AG09309 (cell line): ENCODE results near the gene CORIN.

Experiments used
- DNase-seq: peaks from one replicate; pipeline ENCODE4 v3.0.0-alpha.2; 2010; ENCODE audit warnings: low read depth
- H3K4me3 ChIP-seq: 2 replicates; pipeline ENCODE4 v1.5.1; 2011; ENCODE audit warnings: mild to moderate bottlenecking, low read depth, low read length, moderate library complexity; ENCODE audit not compliant: control insufficient read depth
- TF ChIP-seq, protein P1 (sequence below): IDR thresholded peaks from 2 replicates; pipeline ENCODE4 v1.5.1; 2011; ENCODE audit warnings: mild to moderate bottlenecking, low read depth, low read length, inconsistent platforms; ENCODE audit not compliant: insufficient read depth, control insufficient read depth; ENCODE audit errors: missing control alignments

CORIN gene

GRCh38 chr4:47621181-47621580 lies 216.7 kb downstream of the CORIN start:
- no peak overlapping the region for H3K4me3 ChIP-seq
- TF ChIP-seq, protein P1, sequence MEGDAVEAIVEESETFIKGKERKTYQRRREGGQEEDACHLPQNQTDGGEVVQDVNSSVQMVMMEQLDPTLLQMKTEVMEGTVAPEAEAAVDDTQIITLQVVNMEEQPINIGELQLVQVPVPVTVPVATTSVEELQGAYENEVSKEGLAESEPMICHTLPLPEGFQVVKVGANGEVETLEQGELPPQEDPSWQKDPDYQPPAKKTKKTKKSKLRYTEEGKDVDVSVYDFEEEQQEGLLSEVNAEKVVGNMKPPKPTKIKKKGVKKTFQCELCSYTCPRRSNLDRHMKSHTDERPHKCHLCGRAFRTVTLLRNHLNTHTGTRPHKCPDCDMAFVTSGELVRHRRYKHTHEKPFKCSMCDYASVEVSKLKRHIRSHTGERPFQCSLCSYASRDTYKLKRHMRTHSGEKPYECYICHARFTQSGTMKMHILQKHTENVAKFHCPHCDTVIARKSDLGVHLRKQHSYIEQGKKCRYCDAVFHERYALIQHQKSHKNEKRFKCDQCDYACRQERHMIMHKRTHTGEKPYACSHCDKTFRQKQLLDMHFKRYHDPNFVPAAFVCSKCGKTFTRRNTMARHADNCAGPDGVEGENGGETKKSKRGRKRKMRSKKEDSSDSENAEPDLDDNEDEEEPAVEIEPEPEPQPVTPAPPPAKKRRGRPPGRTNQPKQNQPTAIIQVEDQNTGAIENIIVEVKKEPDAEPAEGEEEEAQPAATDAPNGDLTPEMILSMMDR = no peak
- DNase-seq = no peak

- DNase-seq = no peak
- no peak overlapping the region for H3K4me3 ChIP-seq
- TF ChIP-seq, protein P1 = no peak
Observed at GRCh38 chr4:47619691-47620090, 218.2 kb downstream of the CORIN start.

- TF ChIP-seq, protein P1 = no peak
- H3K4me3 ChIP-seq = no peak overlapping the region
- no peak for DNase-seq
Observed at GRCh38 chr4:47617607-47618006, 220.3 kb downstream of the CORIN start.

GRCh38 chr4:47615385-47615784 lies 222.5 kb downstream of the CORIN start:
- no peak for DNase-seq
- H3K4me3 ChIP-seq = no peak overlapping the region
- TF ChIP-seq, protein P1 = no peak

DNA sequence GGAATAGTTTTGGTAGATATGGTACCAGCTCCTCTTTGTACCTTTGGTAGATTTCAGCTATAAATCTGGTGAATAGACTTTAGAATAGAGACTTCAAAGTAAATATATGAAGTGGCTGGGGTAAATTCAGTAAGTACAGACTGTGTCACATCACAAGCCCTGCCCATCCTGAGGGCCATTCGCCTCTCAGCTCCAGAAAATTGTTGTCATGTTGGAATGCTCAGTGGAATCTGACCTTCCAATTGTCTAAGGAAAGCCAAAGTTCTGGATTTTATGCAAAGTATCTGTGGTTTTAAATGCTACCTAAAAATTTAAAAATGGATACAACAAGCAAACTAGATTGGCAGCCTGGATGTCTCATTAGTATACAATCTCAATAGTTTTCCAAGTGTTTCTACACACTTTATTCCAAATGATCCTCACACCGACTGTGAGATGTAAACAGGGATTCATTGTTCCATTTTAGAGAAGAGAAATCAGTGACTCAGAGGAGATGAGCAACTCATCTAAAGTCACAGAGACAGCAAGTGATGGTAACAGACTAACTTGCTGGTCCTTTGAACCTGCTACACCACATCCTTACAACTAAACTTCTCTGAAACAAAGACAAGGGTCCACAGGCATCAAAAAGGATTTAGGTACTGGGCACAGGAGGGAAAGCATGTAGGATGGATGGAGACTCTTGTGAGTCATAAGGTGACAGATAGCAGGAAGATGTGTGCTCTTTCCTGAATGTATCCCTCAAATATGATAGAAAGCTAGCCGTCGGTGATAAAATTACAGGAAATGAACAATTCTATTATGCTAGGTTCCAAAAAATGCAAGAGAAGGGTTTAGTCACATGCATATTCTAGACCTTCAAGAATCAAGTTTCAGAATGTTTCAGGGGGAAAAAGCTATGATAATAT lies 225.5 kb downstream of the CORIN start:
- no peak for DNase-seq
- H3K4me3 ChIP-seq = no peak overlapping the region
- TF ChIP-seq, protein P1 = no peak

- H3K4me3 ChIP-seq = no peak overlapping the region
- DNase-seq = no peak
- TF ChIP-seq, protein P1 = no peak
Observed at GRCh38 chr4:47606482-47606881, 231.4 kb downstream of the CORIN start.
